ENCODE data around the gene SPOCK1. TPM values are rescaled to one million over a fixed set of nuclear protein-coding genes. Genes with fewer than 3 reads are reported as not detected.

SPOCK1 gene
- total and polyA plus RNA-seq, 2 of the 4 experiments (the other 2 are of a cell fraction) = 5.0 to 20.3 TPM

- H2BK120ac ChIP-seq (ENCODE audit: low read depth, low read length) = no peak overlapping the region
- ChIA-PET POLR2A (ENCODE audit: unreplicated experiment) (no interaction called here), CTCF (no interaction called here)
- H3K4me3 ChIP-seq (ENCODE audit: insufficient read depth, low read depth, low read length) = no peak overlapping the region
- WGBS, 2 experiments (ENCODE audit: extremely low coverage in 2 of 2, insufficient read length in 1 of 2) = no CpG with 5 or more reads among the region's 5 CpGs
- H2AK5ac ChIP-seq (ENCODE audit: low read depth, low read length) = no peak overlapping the region
- no peak overlapping the region for H2AFZ ChIP-seq (replicated peaks; ENCODE audit: low read length, poor library complexity)
- H4K8ac ChIP-seq (ENCODE audit: low read depth in 2 of 2, low read length in 2 of 2) = no peak overlapping the region
- H3K9me1 ChIP-seq (ENCODE audit: insufficient read depth, low read length) = no peaks in the 10 kb centered on the region
- TF ChIP-seq BHLHE40 (IDR thresholded peaks at IDR 0.05; ENCODE audit: low read depth, low read length) (no peak), USF2 (IDR thresholded peaks at IDR 0.05; ENCODE audit: low read depth, low read length) (no peak), MAZ (IDR thresholded peaks at IDR 0.05; ENCODE audit: borderline replicate concordance, low read depth, low read length) (no peak), NFE2L2 (IDR thresholded peaks at IDR 0.05; ENCODE audit: low read depth, low read length) (no peak), POLR2A (IDR thresholded peaks at IDR 0.05; ENCODE audit: low read depth, low read length) (no peak), RCOR1 (IDR thresholded peaks at IDR 0.05; ENCODE audit: insufficient replicate concordance, low read length) (no peak), SMC3 (IDR thresholded peaks at IDR 0.05; ENCODE audit: low read depth, low read length) (no peak), FOS (IDR thresholded peaks at IDR 0.05; ENCODE audit: low read depth, low read length) (no peak), CTCF (conservative IDR thresholded peaks at IDR 0.05; ENCODE audit: low read depth, low read length) (no peak), RFX5 (IDR thresholded peaks at IDR 0.05; ENCODE audit: low read depth, low read length) (no peak), CHD1 (IDR thresholded peaks at IDR 0.05; ENCODE audit: low read depth, low read length) (no peak), RAD21 (IDR thresholded peaks at IDR 0.05; ENCODE audit: low read length) (no peak), ELK1 (IDR thresholded peaks at IDR 0.05; ENCODE audit: borderline replicate concordance, low read depth, low read length) (no peak), MXI1 (IDR thresholded peaks at IDR 0.05; ENCODE audit: borderline replicate concordance, low read depth, low read length) (no peak), CEBPB (IDR thresholded peaks at IDR 0.05; ENCODE audit: low read depth, low read length) (no peak), MAFK (IDR thresholded peaks at IDR 0.05; ENCODE audit: low read depth, low read length) (no peak)
- H3K4ac ChIP-seq (ENCODE audit: low read depth, low read length) = no peak overlapping the region
- H4K91ac ChIP-seq (ENCODE audit: insufficient read depth, low read depth, low read length) = no peak overlapping the region
- no peak overlapping the region for H3K27ac ChIP-seq (ENCODE audit: insufficient read depth, low read length)
- no peak overlapping the region for H2AK9ac ChIP-seq (replicated peaks; ENCODE audit: low read depth, low read length, poor library complexity)
- H3K79me1 ChIP-seq (ENCODE audit: low read depth in 1 of 2, low read length in 2 of 2) = no peaks in the 10 kb centered on the region
- no peaks in the 10 kb centered on the region for H3K36me3 ChIP-seq (ENCODE audit: control insufficient read depth, insufficient read depth, low read length)
- dilution Hi-C loops (cut with HindIII; ENCODE audit: low sequenced_read_pairs, unreplicated experiment) = no loop called here
- no peaks in the 10 kb centered on the region for H3K4me1 ChIP-seq (ENCODE audit: control insufficient read depth, insufficient read depth, low read length)
- H4K5ac ChIP-seq (ENCODE audit: low read depth, low read length) = no peak overlapping the region
- H3K18ac ChIP-seq (ENCODE audit: low read depth, low read length) = no peak overlapping the region
- no peak overlapping the region for H3K9ac ChIP-seq (ENCODE audit: low read depth, low read length)
- peaks cover 8% of the 10 kb centered on the region for H3K9me3 ChIP-seq (ENCODE audit: control insufficient read depth, insufficient read depth, low read length)
- ATAC-seq (ENCODE audit: low read depth) (no peak), DNase-seq (no peak)
- H3K4me2 ChIP-seq (ENCODE audit: low read depth, low read length) = no peak overlapping the region
- no peak overlapping the region for H3K14ac ChIP-seq (replicated peaks; ENCODE audit: low read depth, low read length)
- H3K56ac ChIP-seq (ENCODE audit: extremely low read depth, insufficient read depth, low read length) = no peak overlapping the region
- H2BK20ac ChIP-seq (ENCODE audit: low read depth, low read length) = no peak overlapping the region
- intact Hi-C loops (cut with micrococcal nuclease) = no loop called here
- H4K20me1 ChIP-seq (ENCODE audit: insufficient read depth, low read length) = no peaks in the 10 kb centered on the region
- no TSS peak for BruUV-seq (replicated peaks)
- no peak overlapping the region for H2BK5ac ChIP-seq (ENCODE audit: low read depth, low read length, poor library complexity, severe bottlenecking)
- in situ Hi-C loops (cut with MboI; ENCODE audit: low sequenced_read_pairs) = no loop called here
- no peaks in the 10 kb centered on the region for H3K27me3 ChIP-seq (ENCODE audit: control insufficient read depth, insufficient read depth, low read length)
- no peak overlapping the region for H3K23ac ChIP-seq (ENCODE audit: low read depth, low read length)
- H2BK15ac ChIP-seq (ENCODE audit: low read depth, low read length) = no peak overlapping the region
These were observed 499.3 kb downstream of the SPOCK1 start for GRCh38 chr5:136999787-137000186.

Measured in IMR-90 (cell line).